ENCODE measurements around the gene CCDC192. TPM values are rescaled to one million over a fixed set of nuclear protein-coding genes. Genes with fewer than 3 reads are reported as not detected.

CCDC192 gene
- total and polyA plus RNA-seq, 9 donors = 0.26 to 2.6 (median 0.91) TPM; not detected in 1

GRCh38 chr5:127941646-127942045 is 238.5 kb downstream of the CCDC192 start:
- 12 to 30% (median 13%) methylated on average over 9 of the region's 9 CpGs for WGBS, 3 donors
- TF ChIP-seq CTCF (IDR thresholded peaks at IDR 0.05) = no peak
- no peak for TF ChIP-seq POLR2A (IDR thresholded peaks at IDR 0.05)
- TF ChIP-seq EP300 (IDR thresholded peaks at IDR 0.05) = no peak
- DNase-seq = no peak

GRCh38 chr5:127942246-127943060 is 239.3 kb downstream of the CCDC192 start:
- H3K36me3 ChIP-seq = no peaks in the 10 kb centered on the region
- no peak for TF ChIP-seq CTCF (IDR thresholded peaks at IDR 0.05)
- no peak for TF ChIP-seq POLR2A (IDR thresholded peaks at IDR 0.05)
- TF ChIP-seq EP300 (IDR thresholded peaks at IDR 0.05) = no peak
- H3K27me3 ChIP-seq = no peaks in the 10 kb centered on the region
- H3K4me3 ChIP-seq = no peak overlapping the region
- peaks cover 1% of the 10 kb centered on the region for H3K4me1 ChIP-seq (ENCODE audit: insufficient read depth)
- no peak for DNase-seq
- H3K27ac ChIP-seq = no peak overlapping the region
- WGBS, 3 donors = 59 to 78% (median 61%) methylated on average over 3 of the region's 3 CpGs
- intact Hi-C loops (cut with DNase I) = no loop called here
- H3K9me3 ChIP-seq = no peaks in the 10 kb centered on the region

More at GRCh38 chr5:127941646-127942045, 238.5 kb downstream of the CCDC192 start:
- no peaks in the 10 kb centered on the region for H3K36me3 ChIP-seq
- H3K4me1 ChIP-seq (ENCODE audit: insufficient read depth) = peaks cover 1% of the 10 kb centered on the region
- no peaks in the 10 kb centered on the region for H3K9me3 ChIP-seq
- no peaks in the 10 kb centered on the region for H3K27me3 ChIP-seq
- no peak overlapping the region for H3K4me3 ChIP-seq
- H3K27ac ChIP-seq = peak overlapping the region in 1 of 2 donors; percentile 29
- intact Hi-C loops (cut with DNase I) = no loop called here

- H3K9me3 ChIP-seq = no peaks in the 10 kb centered on the region
- no peak for DNase-seq
- TF ChIP-seq EP300 (IDR thresholded peaks at IDR 0.05) = no peak
- no peak for TF ChIP-seq POLR2A (IDR thresholded peaks at IDR 0.05)
- TF ChIP-seq CTCF (IDR thresholded peaks at IDR 0.05) = no peak
- H3K27me3 ChIP-seq = no peaks in the 10 kb centered on the region
- 94 to 97% (median 95%) methylated on average over 4 of the region's 4 CpGs for WGBS, 3 donors
- H3K27ac ChIP-seq = no peak overlapping the region
- no peaks in the 10 kb centered on the region for H3K36me3 ChIP-seq
- peaks cover 1% of the 10 kb centered on the region for H3K4me1 ChIP-seq (ENCODE audit: insufficient read depth)
- intact Hi-C loops (cut with DNase I) = no loop called here
- no peak overlapping the region for H3K4me3 ChIP-seq
Measured at GRCh38 chr5:127943061-127943371, 239.8 kb downstream of the CCDC192 start.

- TF ChIP-seq EP300 (IDR thresholded peaks at IDR 0.05) (no peak), CTCF (IDR thresholded peaks at IDR 0.05) (no peak), POLR2A (IDR thresholded peaks at IDR 0.05) (no peak)
- Histone ChIP-seq H3K27me3 (no peaks in the 10 kb centered on the region), H3K9me3 (no peaks in the 10 kb centered on the region), H3K4me1 (ENCODE audit: insufficient read depth) (peaks cover 1% of the 10 kb centered on the region), H3K27ac (no peak overlapping the region), H3K36me3 (no peaks in the 10 kb centered on the region), H3K4me3 (no peak overlapping the region)
- intact Hi-C loops (cut with DNase I) = no loop called here
- 84 to 91% (median 86%) methylated on average over 5 of the region's 5 CpGs for WGBS, 3 donors
- no peak for DNase-seq
Measured at GRCh38 chr5:127944125-127944524, 240.9 kb downstream of the CCDC192 start.

Measured in ovary (tissue), 9 donors.